ENCODE results near the gene DYNLT1.
"Not testable (repeated sequence)": the region's sequence is repeated elsewhere in the genome, so short reads cannot be mapped to it uniquely, and the experiment has no call there.

Gene DYNLT1

DNA sequence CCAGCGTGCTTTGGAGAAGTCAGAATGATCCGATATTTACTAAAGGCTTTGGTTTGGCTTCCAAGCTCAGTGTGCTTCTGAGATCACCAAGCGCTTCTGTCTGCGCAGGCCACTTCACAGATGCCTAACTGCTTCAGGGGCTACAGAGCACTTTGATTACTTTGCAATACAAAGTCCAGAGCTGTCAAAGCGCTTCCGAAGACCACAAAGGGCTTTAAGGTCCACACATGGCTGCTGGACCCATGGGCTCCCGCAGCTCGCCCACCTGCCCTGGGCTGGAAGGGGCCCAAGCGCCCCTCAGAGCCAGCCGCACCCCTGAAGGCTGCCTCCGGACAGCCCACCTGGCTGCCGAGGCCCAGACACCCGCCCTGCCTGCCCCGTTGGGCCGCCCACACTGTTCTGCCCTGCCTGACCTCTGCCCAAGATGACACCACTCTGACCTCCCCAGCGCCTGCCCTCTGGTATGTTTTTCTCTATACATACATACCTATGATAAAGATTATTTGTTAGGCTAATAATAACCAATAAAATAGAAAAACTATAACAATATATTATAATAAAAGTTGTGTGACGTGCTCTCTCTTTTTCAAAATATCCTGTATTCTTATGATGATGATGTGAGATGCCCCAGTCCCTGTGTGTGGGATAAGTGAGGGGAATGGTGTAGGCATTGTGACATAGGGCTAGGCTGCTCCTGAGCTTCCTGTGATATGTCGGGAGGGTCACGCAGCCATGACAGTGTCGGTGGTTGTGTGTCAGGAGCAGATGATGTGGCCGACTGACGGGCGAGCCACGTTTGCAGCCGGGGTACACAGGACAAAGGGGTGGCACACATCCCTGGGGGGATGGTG lies 22.6 kb downstream of the DYNLT1 start:
- no peak for DNase-seq

DNA sequence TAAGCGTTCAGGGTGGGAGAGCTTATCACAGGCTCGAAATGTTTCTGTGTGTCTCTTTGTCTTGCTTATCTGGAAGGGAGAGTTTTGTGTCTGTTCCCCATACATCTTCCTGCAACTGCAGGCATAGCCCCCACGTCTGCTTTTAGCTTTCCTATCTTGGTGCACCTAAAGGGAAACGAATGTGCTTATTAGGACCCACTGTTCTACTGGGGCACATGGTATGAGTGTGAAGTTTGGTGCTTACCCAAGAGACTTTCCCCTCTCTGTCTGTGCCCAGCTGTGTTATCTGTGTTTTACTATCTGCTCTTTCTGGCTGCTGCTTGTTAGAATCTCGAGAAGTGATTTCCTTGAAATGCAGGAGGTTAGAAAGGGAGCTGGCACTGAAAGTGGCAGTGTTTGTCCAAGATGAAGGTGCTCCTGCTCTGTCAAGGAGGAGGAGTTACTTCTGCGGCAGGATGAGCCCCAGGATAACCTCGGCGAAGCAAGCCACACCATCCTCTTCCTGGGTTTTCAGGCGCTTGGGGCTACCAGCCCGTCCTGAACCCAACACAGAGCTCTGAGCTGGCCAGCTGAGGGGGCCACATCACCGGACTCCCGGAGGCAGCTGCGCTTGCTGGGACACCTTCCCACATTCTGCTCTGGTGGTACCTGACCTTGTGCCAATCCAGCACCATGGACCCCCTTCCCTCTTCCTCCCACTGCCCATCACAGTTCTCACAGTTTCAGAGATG lies 23.4 kb downstream of the DYNLT1 start:
- DNase-seq, result no peak

DNA sequence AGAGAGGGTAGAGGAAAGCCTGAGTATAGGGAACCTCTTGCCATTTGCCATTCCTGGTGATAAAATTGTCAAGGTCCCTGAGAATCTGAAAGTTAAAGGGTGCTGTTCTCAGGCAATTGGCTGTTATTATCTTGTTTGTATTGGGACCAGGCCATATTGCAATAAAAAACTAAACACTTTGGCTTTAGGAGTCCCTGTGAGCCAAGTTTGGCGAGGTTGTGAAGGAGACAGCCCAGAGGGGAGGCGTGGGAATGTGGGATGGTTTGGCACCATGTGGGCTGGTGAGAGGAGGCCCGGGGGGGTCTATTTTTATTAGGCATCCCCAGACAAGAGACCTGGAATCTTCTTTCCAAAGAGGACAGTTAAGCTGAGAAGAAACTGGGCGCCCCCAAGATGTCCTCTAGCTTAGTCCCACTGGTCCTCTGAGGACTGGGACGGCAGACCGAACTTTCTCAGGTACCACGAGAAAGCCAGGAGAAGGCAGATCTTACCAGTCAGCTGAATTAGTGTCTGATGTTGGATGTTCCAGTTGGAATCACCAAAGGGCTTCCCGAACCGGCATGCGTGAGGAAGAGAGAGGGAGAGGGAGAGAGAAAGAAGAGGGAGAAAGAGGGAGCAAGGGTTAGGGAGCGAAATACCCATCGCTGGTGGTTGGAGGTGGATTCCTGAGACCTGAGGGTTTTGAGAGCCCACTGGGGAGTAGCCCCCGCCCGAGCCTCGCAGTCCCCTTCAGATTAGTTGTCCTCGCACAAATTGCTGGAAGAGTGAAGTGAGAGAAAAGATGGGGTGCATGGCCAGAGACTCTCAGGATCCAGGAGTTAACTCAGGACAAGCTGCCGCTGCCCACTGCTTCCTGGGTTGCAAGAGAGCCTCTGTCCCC lies 24.4 kb downstream of the DYNLT1 start:
- no peak for DNase-seq

DNA sequence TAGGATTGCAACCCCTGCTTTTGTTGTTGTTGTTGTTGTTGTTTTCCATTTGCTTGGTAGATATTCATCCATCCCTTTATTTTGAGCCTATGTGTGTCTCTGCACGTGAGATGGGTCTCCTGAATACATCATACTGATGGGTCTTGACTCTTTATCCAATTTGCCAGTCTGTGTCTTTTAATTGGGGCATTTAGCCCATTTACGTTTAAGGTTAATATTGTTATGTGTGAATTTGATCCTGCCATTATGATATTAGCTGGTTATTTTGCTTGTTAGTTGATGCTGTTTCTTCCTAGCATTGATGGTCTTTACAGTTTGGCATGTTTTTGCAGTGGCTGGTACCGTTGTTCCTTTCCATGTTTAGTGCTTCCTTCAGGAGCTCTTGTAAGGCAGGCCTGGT lies 26.3 kb downstream of the DYNLT1 start:
- DNase-seq, result not testable (repeated sequence)

DNA sequence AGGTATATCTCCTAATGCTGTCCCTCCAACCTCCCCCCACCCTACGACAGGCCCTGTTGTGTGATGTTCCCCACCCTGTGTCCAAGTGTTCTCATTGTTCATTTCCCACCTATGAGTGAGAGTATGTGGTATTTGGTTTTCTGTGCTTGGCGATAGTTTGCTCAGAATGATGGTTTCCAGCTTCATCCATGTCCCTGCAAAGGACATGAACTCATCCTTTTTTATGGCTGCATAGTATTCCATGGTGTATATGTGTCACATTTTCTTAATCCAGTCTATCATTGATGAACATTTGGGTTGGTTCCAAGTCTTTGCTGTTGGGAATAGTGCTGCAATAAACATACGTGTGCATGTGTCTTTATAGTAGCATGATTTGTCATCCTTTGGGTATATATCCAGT lies 29.9 kb downstream of the DYNLT1 start:
- not testable (repeated sequence) for DNase-seq

DNA sequence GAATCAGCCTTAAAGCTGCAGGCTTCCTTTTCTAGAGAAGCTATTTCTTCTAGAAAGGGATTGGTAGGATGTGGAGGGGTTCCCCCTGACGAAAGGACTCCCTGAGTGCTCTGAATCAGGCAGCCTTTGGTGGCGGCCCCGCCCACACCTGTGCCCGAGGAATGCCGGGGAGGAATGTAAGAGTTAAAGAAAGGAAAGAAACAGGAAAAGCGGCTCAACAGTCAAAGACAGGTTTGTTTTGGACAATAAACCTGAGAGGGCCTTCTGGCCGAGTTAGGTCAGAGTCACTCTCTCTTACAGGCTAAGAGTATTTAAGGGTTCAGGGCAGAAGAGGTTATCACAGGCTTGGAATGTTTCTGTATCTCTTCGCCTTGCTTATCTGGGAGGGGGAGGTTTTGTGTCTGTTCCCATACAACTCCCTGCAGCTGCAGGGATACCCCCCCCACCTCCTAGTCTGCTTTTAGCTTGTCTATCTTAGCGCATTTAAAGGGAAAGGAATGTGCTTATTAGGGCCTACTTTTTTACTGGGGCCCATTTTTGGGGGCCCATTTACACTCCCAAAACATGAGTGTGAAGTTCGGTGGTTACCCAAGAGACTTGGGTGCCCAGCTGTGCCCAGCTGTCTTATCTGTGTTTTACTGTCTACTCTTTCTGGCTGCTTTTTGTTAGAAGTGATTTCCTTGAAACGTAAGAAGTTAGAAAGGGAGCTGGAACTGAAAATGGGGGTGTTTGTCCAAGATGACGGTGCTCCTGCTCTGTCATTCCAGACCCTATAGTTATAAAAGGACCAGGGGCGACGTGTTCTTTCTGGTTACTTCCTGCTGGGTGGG lies 32.8 kb downstream of the DYNLT1 start:
- DNase-seq, result no peak

DNA sequence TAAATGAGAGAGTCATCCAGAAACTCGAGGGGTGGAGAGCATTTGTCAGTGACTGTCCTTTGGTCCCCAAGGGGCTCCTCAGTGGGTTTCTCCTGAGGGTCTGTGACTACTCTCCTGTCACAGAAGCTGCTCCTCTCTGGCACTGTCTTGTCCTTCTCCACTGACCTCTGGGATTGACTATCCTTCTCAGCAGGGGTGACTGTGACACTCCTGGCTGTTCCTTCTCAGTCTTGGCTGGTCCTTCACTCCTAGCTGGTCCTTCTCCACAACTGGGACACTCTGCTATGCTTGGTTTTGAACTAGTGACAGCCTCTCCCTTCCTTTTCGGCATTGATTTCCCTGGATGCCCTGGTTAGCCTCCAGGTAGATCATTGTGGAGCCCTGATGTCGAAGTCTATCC lies 33.5 kb downstream of the DYNLT1 start:
- DNase-seq, result no peak

DNA sequence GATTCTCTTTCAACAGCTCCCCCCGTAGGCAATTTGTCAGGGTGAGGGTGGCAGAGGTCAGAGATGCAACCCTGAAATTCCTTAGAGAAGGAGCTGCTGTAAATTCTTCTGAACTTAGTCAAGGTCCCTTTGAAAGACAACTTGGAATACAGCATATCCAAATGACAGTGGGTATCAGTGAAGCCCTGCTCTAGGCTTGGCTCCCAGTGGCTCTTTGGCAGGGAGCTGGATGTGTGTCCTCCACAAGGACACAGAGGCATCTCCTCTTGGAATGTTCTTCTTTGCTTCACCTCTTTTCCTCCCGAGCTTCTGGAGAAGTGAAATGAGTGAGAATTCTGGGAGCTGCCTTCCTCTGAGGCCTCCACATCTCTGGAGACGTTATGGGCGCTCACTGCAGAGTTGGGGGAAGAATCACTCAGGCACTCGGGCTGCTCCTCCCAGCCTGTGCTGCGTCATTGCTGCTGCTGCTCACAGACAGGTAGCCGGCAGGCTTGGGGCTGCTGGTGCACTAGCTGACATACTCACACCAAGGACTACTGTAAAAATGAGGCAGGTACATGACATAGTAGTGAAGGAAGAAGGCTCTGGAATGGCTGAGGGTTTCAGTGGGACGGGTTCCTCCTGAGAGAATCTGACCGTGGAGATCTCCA lies 34.1 kb downstream of the DYNLT1 start:
- no peak for DNase-seq

DNA sequence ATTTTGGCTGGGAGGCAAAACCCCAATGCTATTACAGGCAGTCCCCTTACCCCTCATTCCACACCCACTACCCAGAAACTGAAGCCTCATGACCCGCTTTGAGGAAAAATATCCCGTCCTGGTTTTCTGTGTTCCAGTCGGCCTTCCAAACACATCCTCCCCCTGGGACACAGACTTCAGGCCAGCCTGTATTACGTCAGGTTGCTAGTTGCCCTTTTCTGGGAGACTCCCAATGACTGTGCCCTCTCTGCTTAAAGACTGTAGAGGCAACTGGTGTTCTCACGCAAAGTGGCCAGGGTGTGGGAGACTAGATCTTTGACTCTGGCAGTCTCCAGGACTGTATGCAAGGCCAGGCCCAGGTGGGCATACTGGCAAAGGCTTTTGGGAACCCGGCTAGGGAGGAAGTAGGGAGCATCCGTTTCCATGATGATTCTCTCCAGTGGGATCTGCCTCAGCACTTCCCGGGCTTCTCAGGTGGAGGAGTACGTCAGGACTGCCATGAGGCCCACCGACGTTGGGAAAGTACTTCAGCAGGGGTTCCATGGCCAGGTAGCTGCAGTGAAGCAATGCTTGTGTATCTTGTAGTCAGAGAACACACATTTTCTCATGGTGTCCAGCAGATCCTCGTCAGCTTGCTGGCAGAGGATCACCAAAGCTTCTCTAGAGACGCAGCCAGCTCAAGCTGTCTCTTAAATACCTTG lies 34.9 kb downstream of the DYNLT1 start:
- no peak for DNase-seq

DNA sequence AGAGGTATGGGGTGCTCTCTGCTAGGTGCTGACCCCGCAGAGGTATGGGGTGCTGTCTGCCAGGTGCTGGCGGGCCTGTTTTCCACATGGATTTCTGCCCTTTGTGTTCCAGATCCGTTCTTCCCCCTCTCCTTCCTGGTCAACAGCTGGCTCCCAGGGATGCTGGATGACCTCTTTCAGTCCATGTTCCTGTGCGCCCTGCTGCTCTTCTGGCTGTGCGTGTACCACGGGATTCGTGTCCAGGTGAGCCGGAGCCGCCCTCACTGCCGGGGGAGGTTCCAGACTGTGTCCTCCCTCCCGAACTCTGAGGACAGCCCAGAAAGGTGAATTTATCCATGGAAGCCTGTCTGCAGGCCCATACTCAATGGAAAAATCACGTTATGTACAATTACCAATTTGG lies 36.3 kb downstream of the DYNLT1 start:
- no peak for DNase-seq

DNA sequence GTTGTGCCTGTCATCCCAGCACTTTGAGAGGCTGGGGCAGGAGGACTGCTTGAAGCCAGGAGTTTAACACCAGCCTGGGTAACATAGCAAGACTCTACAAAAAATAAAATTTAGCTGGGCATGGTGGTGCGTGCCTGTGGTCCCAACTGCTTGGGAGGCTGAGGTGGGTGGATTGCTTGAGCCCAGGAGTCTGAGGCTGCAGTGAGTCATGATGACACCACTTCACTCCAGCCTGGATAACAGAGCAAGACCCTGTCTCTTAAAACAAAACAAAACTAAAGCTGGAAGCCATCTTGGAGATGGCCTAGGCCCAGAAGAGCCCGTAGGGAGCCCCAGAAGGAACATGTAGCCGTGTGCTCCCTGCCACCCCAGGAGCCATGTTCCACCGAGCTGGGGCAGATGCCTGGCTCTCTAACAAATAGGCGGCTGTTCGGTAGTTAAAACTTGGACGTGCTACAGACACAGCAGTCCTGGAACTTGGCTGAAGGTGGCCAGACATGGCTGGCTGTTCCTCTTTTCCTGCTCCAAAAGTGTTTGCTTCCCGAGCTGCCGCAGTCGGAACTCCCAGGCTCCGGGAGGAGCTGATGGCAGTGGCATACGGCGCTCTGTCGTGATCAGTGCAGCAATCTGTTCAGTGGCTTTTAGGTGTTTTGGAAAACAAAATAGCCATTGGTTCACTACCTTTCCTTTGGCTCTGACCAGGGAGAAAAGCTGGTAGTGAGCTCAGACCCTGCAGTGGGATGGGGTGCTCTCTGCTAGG lies 37.0 kb downstream of the DYNLT1 start:
- DNase-seq, result no peak

DNA sequence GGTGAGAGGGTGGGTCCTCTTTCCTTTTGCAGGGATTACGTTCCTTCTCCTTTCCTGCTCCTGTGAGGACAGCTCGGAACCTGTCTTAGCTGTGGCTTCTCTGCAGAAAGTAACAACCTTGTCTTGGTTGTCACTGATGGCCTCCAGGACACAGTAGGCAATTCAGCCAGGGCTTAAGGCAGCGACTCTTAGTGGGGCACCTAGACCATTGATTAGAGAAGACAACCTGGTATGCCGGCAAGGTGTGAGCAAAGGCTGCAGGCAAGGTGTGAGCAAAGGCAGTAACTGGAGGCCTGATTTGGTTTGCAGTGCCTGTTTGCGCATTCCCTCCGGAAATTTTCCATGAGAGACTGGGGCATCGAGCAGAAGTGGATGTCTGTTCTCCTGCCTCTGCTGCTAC lies 37.6 kb downstream of the DYNLT1 start:
- no peak for DNase-seq

DNA sequence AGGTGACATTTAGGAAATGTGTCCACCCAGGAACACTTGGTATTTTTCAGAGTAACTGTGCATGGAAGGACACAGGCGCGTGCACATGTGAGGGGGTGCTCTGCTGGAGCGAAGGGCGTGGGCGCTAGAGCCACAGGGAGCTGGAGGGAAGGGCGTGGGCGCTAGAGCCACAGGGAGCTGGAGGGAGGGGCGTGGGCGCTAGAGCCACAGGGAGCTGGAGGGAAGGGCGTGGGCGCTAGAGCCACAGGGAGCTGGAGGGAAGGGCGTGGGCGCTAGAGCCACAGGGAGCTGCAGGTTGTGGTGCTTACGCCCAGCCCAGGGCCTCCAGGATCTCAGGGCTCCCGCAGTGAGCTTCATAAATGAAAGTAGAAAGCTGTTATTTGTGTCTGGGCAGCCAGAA lies 38.5 kb downstream of the DYNLT1 start:
- DNase-seq, result not testable (repeated sequence)

DNA sequence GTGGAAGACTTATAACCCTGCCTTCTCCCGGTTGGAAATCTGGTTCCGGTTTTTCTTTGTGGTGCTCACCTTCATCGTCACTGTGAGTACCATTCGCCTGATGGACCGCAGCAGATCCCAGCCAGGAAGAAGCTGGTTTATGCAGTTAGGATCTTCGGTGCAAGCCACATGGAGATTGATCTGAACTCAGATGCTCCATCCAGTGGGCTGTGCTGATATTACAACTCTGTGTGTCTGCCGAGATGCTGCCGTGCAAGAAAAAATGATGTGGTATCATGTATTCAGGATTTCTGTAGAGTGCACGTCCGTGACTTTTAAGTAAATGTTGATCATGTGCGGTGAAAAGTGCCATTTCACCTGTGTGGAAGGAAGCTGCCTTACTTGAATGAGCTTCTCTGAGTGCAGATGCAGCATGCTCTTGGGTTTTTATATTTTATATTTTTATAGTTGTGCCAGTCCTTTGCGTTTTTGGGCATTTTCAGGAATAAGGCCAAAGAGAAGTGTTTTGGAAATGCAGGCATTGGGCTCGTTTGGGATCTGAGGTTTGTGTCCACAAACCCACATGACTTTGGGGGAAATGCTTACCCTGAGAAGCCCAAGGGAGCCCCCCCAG lies 39.2 kb downstream of the DYNLT1 start:
- DNase-seq, result no peak

DNA sequence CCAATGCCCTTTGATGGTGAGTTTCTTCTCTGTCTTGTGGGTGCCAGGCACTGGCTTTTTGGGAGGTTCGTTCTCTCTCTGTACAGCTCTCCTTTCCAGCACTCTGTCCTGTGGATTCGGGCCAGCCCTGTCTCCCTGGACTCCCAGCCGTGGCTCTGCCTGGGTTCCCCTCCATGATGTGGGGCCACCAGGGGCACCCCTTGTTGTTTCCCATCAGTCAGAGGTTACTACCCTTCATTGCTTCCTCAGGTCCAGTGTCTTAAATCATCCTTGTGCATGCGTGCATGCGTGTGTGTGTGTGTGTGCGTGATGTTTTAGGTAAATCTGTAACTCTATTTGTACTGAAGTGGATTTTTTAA lies 40.5 kb downstream of the DYNLT1 start:
- DNase-seq, result no peak

DNA sequence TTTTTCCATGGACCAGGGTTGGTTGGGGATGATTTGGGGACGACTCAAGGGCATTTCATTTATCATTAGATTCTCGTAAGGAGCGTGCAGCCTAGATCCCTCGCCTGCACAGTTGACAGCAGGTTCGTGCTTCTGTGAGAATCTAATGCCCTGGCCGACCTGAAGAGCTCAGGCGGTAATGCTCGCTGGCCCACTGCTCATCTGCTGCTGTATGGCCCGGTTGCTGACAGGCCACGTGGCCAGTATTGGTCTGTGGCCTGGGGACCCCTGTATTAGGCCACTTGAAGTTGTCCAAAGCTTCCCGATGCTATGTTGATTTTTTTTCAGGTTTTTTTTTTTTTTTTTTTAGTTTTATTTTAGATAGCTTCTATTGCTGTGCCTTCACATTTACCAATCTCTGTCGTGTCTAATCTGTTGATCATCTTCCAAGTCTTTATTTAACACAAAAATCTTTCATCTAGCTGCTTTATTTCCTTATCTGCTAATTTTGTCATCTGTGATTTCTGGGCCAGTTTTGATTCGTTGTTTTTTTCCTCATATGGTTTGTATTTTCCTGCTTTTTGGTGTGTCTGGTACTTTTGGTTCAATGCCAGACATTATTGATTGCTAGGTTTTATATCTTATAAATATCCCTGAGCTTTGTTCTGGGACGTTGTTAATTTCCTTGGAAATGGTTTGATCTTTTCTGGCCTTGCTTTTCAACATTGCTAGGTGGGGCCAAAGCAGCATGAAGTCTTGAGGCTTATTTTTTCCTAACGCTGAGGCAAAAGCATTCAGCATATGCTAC lies 41.1 kb downstream of the DYNLT1 start:
- DNase-seq, result no peak

DNA sequence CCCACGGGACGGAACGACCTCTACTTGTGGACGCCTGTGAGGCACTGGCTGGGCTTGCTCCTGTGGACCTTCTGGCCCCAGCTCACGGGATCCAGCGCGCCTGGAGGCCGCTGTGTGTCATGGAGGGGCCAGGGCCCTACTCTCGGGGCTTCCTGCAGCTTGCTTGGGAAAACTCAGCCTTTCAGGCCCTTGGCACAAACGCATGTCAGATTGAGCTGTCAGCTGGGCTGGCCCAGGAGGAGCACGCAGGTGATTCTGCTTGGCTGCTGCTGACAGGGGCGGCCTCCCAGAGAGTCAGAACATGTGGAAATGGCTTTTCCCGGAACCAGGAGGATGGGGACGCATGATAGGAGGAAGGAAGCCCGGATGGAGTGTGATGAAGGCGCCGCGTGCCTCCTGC lies 44.9 kb downstream of the DYNLT1 start:
- DNase-seq, result no peak

DNA sequence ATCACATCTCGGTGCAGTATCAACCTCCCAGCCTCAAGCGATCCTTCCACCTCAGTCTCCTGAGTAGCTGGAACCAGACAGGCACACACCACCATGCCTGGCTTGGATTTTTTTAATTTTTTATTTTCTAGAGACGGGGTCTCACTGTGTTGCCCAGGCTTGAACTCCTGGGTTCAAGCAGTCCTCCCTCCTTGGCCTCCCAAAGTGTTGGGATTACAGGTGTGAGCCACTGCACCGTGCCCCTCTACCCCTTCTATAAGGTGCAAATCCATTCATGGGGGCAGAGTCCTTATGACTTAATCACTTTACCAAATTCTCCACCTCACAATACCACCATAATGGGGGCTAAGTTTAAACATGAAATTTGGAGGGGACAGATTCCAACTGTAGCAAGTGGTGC lies 47.0 kb downstream of the DYNLT1 start:
- no peak for DNase-seq

DNA sequence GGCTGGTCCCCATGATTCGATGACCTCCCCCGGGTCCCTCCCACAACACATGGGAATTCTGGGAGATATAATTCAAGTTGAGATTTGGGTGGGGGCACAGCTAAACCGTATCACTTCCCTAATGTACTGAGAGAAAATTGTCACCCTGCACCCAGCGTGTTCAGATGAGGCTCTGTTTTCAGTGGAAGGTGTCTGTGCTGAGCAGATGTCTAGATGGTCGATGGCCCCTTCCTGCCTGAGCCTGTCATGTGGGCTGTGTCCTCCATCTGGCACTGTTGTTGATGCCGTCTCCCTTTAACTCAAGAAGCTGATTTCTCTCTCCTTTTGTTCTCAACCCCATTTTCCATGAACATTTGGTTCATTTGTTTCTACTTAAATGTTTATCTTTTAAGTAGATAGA lies 47.7 kb downstream of the DYNLT1 start:
- DNase-seq, result no peak

All from cortex of kidney (tissue), 1 donor.